PC-9 (cell line): Measurements from ENCODE around the gene FAM20C.

Experiments used
- EZH2 ChIP-seq: fragments of 200-600 bp; sonication (generic); IDR thresholded peaks from 2 replicates; pipeline ENCODE4 v1.8.0; 2017; ENCODE audit warnings: antibody characterized with exemption, low read depth
- TF ChIP-seq, protein P1 (sequence below): fragments of 200-600 bp; sonication (generic); conservative IDR thresholded peaks from 2 replicates; pipeline ENCODE4 v1.6.1; 2017; ENCODE audit warnings: mixed run types, antibody characterized with exemption, mild to moderate bottlenecking, moderate library complexity

- TF ChIP-seq, protein P1, sequence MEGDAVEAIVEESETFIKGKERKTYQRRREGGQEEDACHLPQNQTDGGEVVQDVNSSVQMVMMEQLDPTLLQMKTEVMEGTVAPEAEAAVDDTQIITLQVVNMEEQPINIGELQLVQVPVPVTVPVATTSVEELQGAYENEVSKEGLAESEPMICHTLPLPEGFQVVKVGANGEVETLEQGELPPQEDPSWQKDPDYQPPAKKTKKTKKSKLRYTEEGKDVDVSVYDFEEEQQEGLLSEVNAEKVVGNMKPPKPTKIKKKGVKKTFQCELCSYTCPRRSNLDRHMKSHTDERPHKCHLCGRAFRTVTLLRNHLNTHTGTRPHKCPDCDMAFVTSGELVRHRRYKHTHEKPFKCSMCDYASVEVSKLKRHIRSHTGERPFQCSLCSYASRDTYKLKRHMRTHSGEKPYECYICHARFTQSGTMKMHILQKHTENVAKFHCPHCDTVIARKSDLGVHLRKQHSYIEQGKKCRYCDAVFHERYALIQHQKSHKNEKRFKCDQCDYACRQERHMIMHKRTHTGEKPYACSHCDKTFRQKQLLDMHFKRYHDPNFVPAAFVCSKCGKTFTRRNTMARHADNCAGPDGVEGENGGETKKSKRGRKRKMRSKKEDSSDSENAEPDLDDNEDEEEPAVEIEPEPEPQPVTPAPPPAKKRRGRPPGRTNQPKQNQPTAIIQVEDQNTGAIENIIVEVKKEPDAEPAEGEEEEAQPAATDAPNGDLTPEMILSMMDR, result no peak
- TF ChIP-seq EZH2, result no peak
Observed at GRCh38 chr7:216360-217300, 24.3 kb downstream of the FAM20C start.
